ENCODE data around the gene UBE2O.
A peak's percentile ranks its signal among the peaks of the same experiment; 100 is the strongest.

UBE2O gene

DNA sequence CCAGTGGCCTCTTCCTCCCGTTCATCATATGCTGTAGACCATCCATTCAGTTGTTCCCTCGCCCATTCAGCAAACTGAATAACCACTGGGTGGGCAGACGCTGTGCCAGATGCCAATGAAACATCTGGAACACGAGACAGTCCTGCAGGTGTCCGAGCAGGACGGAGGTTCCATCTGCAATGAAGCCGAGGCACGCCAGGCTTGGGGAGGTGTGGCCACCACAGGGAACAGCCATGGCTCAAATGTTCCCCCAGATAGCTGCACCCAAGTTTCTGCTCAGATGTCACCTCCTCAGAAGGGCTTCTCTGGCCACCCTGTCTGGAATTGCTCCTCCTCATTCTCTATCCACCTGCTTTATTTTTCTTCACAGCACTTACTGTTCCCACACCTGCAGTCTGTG lies 30.5 kb downstream of the UBE2O start:
- Mint-ChIP-seq H3K9me3 (no peaks in the 10 kb centered on the region), H3K27ac (no peak overlapping the region), H3K4me1 (peaks cover 24% of the 10 kb centered on the region), H3K4me3 (no peak overlapping the region), H3K27me3 (ENCODE audit: low read depth) (no peaks in the 10 kb centered on the region), H3K36me3 (ENCODE audit: low read depth) (peaks cover 9% of the 10 kb centered on the region)
- TF ChIP-seq, protein P1, sequence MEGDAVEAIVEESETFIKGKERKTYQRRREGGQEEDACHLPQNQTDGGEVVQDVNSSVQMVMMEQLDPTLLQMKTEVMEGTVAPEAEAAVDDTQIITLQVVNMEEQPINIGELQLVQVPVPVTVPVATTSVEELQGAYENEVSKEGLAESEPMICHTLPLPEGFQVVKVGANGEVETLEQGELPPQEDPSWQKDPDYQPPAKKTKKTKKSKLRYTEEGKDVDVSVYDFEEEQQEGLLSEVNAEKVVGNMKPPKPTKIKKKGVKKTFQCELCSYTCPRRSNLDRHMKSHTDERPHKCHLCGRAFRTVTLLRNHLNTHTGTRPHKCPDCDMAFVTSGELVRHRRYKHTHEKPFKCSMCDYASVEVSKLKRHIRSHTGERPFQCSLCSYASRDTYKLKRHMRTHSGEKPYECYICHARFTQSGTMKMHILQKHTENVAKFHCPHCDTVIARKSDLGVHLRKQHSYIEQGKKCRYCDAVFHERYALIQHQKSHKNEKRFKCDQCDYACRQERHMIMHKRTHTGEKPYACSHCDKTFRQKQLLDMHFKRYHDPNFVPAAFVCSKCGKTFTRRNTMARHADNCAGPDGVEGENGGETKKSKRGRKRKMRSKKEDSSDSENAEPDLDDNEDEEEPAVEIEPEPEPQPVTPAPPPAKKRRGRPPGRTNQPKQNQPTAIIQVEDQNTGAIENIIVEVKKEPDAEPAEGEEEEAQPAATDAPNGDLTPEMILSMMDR (IDR thresholded peaks at IDR 0.05; ENCODE audit: unreplicated experiment in 3 of 3), result no peak

- H3K27ac Mint-ChIP-seq, result peak overlapping the region; percentile 32 to 67 (median 41)
- no peaks in the 10 kb centered on the region for H3K9me3 Mint-ChIP-seq
- H3K36me3 Mint-ChIP-seq (ENCODE audit: low read depth), result peaks cover 13% of the 10 kb centered on the region
- no peak overlapping the region for H3K4me3 Mint-ChIP-seq
- H3K4me1 Mint-ChIP-seq, result peaks cover 34% of the 10 kb centered on the region
- TF ChIP-seq, protein P1 (IDR thresholded peaks at IDR 0.05; ENCODE audit: unreplicated experiment in 3 of 3), result no peak
- H3K27me3 Mint-ChIP-seq (ENCODE audit: low read depth), result no peaks in the 10 kb centered on the region
Observed at GRCh38 chr17:76421044-76421407, 31.9 kb downstream of the UBE2O start.

DNA sequence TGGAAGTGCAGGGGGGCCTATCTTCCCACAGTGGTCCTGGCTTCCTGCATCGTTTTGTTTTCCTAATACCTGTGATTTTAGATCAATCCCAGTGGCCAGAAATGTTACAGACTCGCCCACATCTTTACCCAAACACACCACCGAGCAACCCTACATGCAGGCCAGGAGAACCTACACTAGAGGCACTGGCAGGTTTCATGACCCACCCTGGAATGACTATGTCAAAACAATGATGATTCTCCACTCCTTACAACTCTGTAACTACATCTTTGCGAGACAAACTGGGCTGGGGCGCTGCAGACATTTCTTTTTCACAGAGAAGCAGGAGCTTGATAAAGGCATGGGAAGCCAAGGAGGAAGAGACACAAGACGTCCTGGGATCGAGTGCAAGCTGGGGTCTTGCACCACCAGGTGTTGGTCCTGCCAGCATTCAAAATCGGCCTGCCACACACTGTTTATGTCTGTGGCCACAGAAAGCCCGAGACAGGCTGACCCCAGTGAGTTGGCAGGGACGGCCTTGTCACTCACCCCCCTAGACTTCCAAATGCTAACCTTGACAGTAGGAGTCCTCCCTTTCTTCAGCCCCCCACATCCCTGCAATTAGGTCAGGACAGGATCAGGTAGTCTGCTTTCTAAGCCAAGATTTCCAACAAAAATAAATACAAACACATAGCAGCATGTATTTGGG lies 32.5 kb downstream of the UBE2O start:
- H3K4me1 Mint-ChIP-seq, result peaks cover 34% of the 10 kb centered on the region
- peak overlapping the region; percentile 41 to 67 (median 44) for H3K27ac Mint-ChIP-seq
- no peaks in the 10 kb centered on the region for H3K9me3 Mint-ChIP-seq
- H3K36me3 Mint-ChIP-seq (ENCODE audit: low read depth), result peaks cover 13% of the 10 kb centered on the region
- no peak overlapping the region for H3K4me3 Mint-ChIP-seq
- TF ChIP-seq, protein P1 (IDR thresholded peaks at IDR 0.05; ENCODE audit: unreplicated experiment in 3 of 3), result no peak
- H3K27me3 Mint-ChIP-seq (ENCODE audit: low read depth), result no peaks in the 10 kb centered on the region

DNA sequence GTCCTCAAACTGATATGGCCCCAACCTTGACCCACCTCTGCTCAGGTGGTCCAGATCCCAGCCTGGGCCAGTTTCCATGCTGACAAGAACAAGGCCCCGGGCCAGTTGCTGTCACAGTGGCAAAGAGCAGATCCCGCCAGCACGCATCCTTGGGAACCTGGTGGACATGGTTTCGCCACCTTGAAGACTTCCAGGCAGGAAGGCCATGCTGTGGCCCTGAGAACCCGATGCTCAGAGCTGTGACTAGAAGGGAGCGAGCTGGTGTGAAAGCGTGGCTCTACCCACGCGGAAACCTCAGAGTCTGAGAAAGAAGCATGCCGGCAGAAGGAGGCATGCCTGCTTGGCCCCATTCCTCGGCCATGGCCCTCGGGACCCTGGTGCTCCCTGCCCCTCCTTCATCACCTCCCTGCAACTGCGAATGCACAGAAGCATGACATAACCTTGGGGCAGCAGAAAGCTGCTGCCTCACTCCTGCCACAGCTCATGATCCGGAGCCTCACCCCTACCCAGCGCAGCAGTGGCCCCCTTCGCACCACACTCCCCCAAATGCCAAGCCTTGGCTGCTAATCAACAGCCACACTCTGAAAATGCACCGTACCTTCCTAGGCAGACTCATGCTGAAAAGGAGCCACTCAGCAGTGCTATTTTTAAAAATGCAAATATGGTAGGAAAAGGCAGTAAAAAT lies 33.2 kb downstream of the UBE2O start:
- H3K36me3 Mint-ChIP-seq (ENCODE audit: low read depth), result peaks cover 13% of the 10 kb centered on the region

GRCh38 chr17:76417499-76418143 lies 35.3 kb downstream of the UBE2O start:
- Mint-ChIP-seq H3K9me3 (no peaks in the 10 kb centered on the region), H3K27me3 (ENCODE audit: low read depth) (no peaks in the 10 kb centered on the region), H3K4me1 (peaks cover 47% of the 10 kb centered on the region), H3K36me3 (ENCODE audit: low read depth) (peaks cover 9% of the 10 kb centered on the region), H3K27ac (no peak overlapping the region), H3K4me3 (no peak overlapping the region)
- TF ChIP-seq, protein P1 (IDR thresholded peaks at IDR 0.05; ENCODE audit: unreplicated experiment in 3 of 3), result no peak

More for the DNA sequence above, 33.2 kb downstream of the UBE2O start:
- Mint-ChIP-seq H3K4me3 (no peak overlapping the region), H3K9me3 (no peaks in the 10 kb centered on the region), H3K4me1 (peaks cover 36% of the 10 kb centered on the region), H3K27me3 (ENCODE audit: low read depth) (no peaks in the 10 kb centered on the region), H3K27ac (peak overlapping the region; percentile 41 to 67 (median 44))
- TF ChIP-seq, protein P1 (IDR thresholded peaks at IDR 0.05; ENCODE audit: unreplicated experiment in 3 of 3), result no peak
